SK-N-SH treated with all-trans-retinoic acid at 6 μM for 48 hours (cell line): ENCODE measurements around the gene NFIL3.

ENCODE experiments used
- ARNTL ChIP-seq: fragments of 450-650 bp; formaldehyde crosslinking; IDR thresholded peaks from 2 replicates; pipeline ENCODE4 v1.5.0; 2020; ENCODE audit warnings: low read depth, mild to moderate bottlenecking, moderate library complexity, borderline replicate concordance
- BACH2 ChIP-seq: fragments of 250-450 bp; sonication (Bioruptor Pico); IDR thresholded peaks from 2 replicates; pipeline ENCODE4 v1.9.0; 2021; ENCODE audit warnings: mild to moderate bottlenecking, borderline replicate concordance
- CREB5 ChIP-seq: fragments of 250-450 bp; sonication (Bioruptor Pico); IDR thresholded peaks from 2 replicates; pipeline ENCODE4 v1.5.1; 2020; ENCODE audit warnings: low read depth, mild to moderate bottlenecking, moderate library complexity
- OSR1 ChIP-seq: fragments of 250-450 bp; sonication (Bioruptor Pico); IDR thresholded peaks from 2 replicates; pipeline ENCODE4 v1.8.0; 2022; ENCODE audit warnings: moderate library complexity, mild to moderate bottlenecking, inconsistent platforms
- PATZ1 ChIP-seq: fragments of 250-450 bp; sonication (Bioruptor Pico); IDR thresholded peaks from 2 replicates; pipeline ENCODE4 v1.8.0; 2020; ENCODE audit warnings: mild to moderate bottlenecking, moderate library complexity, borderline replicate concordance
- PPARA ChIP-seq: fragments of 250-450 bp; sonication (Bioruptor Pico); IDR thresholded peaks from 2 replicates; pipeline ENCODE4 v1.5.0; 2020; ENCODE audit warnings: mild to moderate bottlenecking, borderline replicate concordance
- RARB ChIP-seq: fragments of 250-450 bp; sonication (Bioruptor Pico); IDR thresholded peaks from 2 replicates; pipeline ENCODE4 v1.8.0; 2021; ENCODE audit warnings: mild to moderate bottlenecking, moderate library complexity
- SNAI2 ChIP-seq: fragments of 250-450 bp; sonication (Bioruptor Pico); IDR thresholded peaks from 2 replicates; pipeline ENCODE4 v1.5.0; 2020; ENCODE audit warnings: mild to moderate bottlenecking, moderate library complexity
- TCF4 ChIP-seq: fragments of 250-450 bp; sonication (Bioruptor Pico); IDR thresholded peaks from 2 replicates; pipeline ENCODE4 v1.8.0; 2021; ENCODE audit warnings: mild to moderate bottlenecking, moderate library complexity, borderline replicate concordance
- TSHZ2 ChIP-seq: fragments of 250-450 bp; sonication (Bioruptor Pico); IDR thresholded peaks from 2 replicates; pipeline ENCODE4 v1.5.0; 2020; ENCODE audit warnings: mild to moderate bottlenecking, moderate library complexity
- ZC3H10 ChIP-seq: fragments of 250-450 bp; sonication (Bioruptor Pico); IDR thresholded peaks from 2 replicates; pipeline ENCODE4 v1.5.1; 2021; ENCODE audit warnings: mild to moderate bottlenecking, moderate library complexity
- ZFP3 ChIP-seq: fragments of 250-450 bp; sonication (Bioruptor Pico); IDR thresholded peaks from 2 replicates; pipeline ENCODE4 v1.5.0; 2020; ENCODE audit warnings: mild to moderate bottlenecking, moderate library complexity
- ZFP30 ChIP-seq: fragments of 450-650 bp; formaldehyde crosslinking; IDR thresholded peaks from 2 replicates; pipeline ENCODE4 v1.5.0; 2022; ENCODE audit warnings: mild to moderate bottlenecking, moderate library complexity
- ZNF70 ChIP-seq: fragments of 450-650 bp; formaldehyde crosslinking; IDR thresholded peaks from 2 replicates; pipeline ENCODE4 v1.5.0; 2020; ENCODE audit warnings: mild to moderate bottlenecking, moderate library complexity

- TF ChIP-seq ZFP30 (CRISPR knock-in tag) (no peak), ARNTL (CRISPR knock-in tag) (no peak), ZNF70 (CRISPR knock-in tag) (no peak), CREB5 (CRISPR knock-in tag) (no peak), ZFP3 (CRISPR knock-in tag) (no peak), PPARA (CRISPR knock-in tag) (no peak), OSR1 (no peak), ZC3H10 (CRISPR knock-in tag) (no peak), SNAI2 (CRISPR knock-in tag) (no peak), RARB (no peak), TSHZ2 (no peak), TCF4 (CRISPR knock-in tag) (no peak), PATZ1 (no peak), BACH2 (no peak)
Measured at GRCh38 chr9:91421971-91422757, 1.5 kb downstream of the NFIL3 start.
